B cell (primary cell): ENCODE results near the gene PIK3R1. TPM values are rescaled to one million over a fixed set of nuclear protein-coding genes. Genes with fewer than 3 reads are reported as not detected.

Source experiments
- ATAC-seq: fragments of 200-7000 bp; cut with Tn5 transposase; one replicate; pipeline ENCODE4 v1.10.0; 2021; ENCODE audit warnings: low read depth, mild to moderate bottlenecking, moderate number of reproducible peaks, moderate library complexity
- CTCF ChIA-PET: fragments of 350-600 bp; sonication (Branson Sonifier 250); formaldehyde crosslinking; loops from one replicate; lab custom pipeline; 2021; ENCODE audit warnings: antibody characterized with exemption, inconsistent platforms; lab: Charles Lee
- POLR2A ChIA-PET: fragments of 350-600 bp; sonication (Branson Sonifier 250); formaldehyde crosslinking; loops from one replicate; lab custom pipeline; 2021; ENCODE audit warnings: antibody characterized with exemption; lab: Charles Lee
- DNase-seq: peaks from one replicate; pipeline ENCODE4 v3.0.0; 2013
- H2AFZ ChIP-seq: 2 replicates; pipeline ENCODE4 v1.6.1; 2012; ENCODE audit warnings: mild to moderate bottlenecking, low read depth, low read length; ENCODE audit not compliant: insufficient read depth, poor library complexity, severe bottlenecking
- H3K27ac ChIP-seq, 2 donors: 1 replicate in 1 of 2; 2 replicates in 1 of 2; pipeline ENCODE4 v1.5.1; 2012 to 2013; ENCODE audit warnings: low read length in 2 of 2, mild to moderate bottlenecking in 2 of 2, moderate library complexity in 1 of 2
- H3K27me3 ChIP-seq, 4 experiments: fragments of 200-600 bp in 1 of 4; sonication (generic) in 1 of 4; replicated peaks in 1 of 4; 1 replicate in 2 of 4; 2 replicates in 2 of 4; pipeline versions ENCODE4 v1.6.1 to v1.7.0; 2013 to 2016; ENCODE audit warnings: low read length in 3 of 4, mild to moderate bottlenecking in 2 of 4, mixed read lengths in 1 of 4, moderate library complexity in 1 of 4; ENCODE audit not compliant: insufficient read depth in 4 of 4, control insufficient read depth in 3 of 4; ENCODE audit errors: control extremely low read depth in 1 of 4
- H3K36me3 ChIP-seq, 2 experiments: replicated peaks in 1 of 2; 1 replicate in 1 of 2; 2 replicates in 1 of 2; pipeline versions ENCODE4 v1.6.1 to v1.7.1; 2013; ENCODE audit warnings: low read length in 1 of 2; ENCODE audit not compliant: insufficient read depth in 2 of 2, control insufficient read depth in 1 of 2; ENCODE audit errors: control extremely low read depth in 1 of 2, extremely low read depth in 1 of 2
- H3K4me1 ChIP-seq, 2 donors: fragments of 200-600 bp in 1 of 2; sonication (generic) in 1 of 2; 1 replicate in 1 of 2; 2 replicates in 1 of 2; pipeline versions ENCODE4 v1.5.1 to v1.6.1; 2013 to 2017; ENCODE audit warnings: low read length in 2 of 2; ENCODE audit not compliant: control insufficient read depth in 2 of 2, insufficient read depth in 2 of 2
- H3K4me2 ChIP-seq: replicated peaks from 2 replicates; pipeline ENCODE3; 2012; ENCODE audit warnings: mild to moderate bottlenecking, low read depth, low read length; ENCODE audit not compliant: poor library complexity, severe bottlenecking
- H3K4me3 ChIP-seq, 5 experiments: fragments of 200-600 bp in 1 of 5; sonication (generic) in 1 of 5; 1 replicate in 3 of 5; 2 replicates in 2 of 5; pipeline versions ENCODE4 v1.5.1 to v1.7.0; 2011 to 2016; ENCODE audit warnings: low read length in 4 of 5, mild to moderate bottlenecking in 4 of 5, low read depth in 2 of 5, control low read depth in 1 of 5, moderate library complexity in 1 of 5; ENCODE audit not compliant: insufficient read depth in 1 of 5; ENCODE audit errors: control extremely low read depth in 1 of 5, extremely low read depth in 1 of 5
- H3K79me2 ChIP-seq: fragments of 200-600 bp; sonication (generic); one replicate; pipeline ENCODE4 v1.6.0; 2016; ENCODE audit warnings: low read length; ENCODE audit not compliant: control insufficient read depth, insufficient read depth
- H3K9ac ChIP-seq: fragments of 200-600 bp; sonication (generic); 2 replicates; pipeline ENCODE4 v1.6.1; 2017; ENCODE audit warnings: mild to moderate bottlenecking, low read length, moderate library complexity
- H3K9me3 ChIP-seq, 3 donors: one replicate each; pipeline versions ENCODE4 v1.6.1 to v1.7.1; 2013; ENCODE audit warnings: low read length in 2 of 3; ENCODE audit not compliant: control insufficient read depth in 2 of 3, insufficient read depth in 1 of 3; ENCODE audit errors: control extremely low read depth in 1 of 3
- H4K20me1 ChIP-seq: 2 replicates; pipeline ENCODE4 v1.6.0; 2012; ENCODE audit warnings: mild to moderate bottlenecking, low read length; ENCODE audit not compliant: insufficient read depth, control insufficient read depth, poor library complexity, severe bottlenecking
- H3K27ac Mint-ChIP-seq: one replicate; pipeline ENCODE4 v1.8.0; 2021; ENCODE audit warnings: mixed read lengths
- H3K27me3 Mint-ChIP-seq: one replicate; pipeline ENCODE4 v1.8.0; 2021; ENCODE audit warnings: mixed read lengths
- H3K4me1 Mint-ChIP-seq: one replicate; pipeline ENCODE4 v1.8.0; 2021; ENCODE audit warnings: mixed read lengths
- H3K4me3 Mint-ChIP-seq: one replicate; pipeline ENCODE4 v1.8.0; 2021; ENCODE audit warnings: mixed read lengths
- H3K9me3 Mint-ChIP-seq: one replicate; pipeline ENCODE4 v1.8.0; 2022; ENCODE audit warnings: mixed read lengths; ENCODE audit not compliant: insufficient read depth
- EZH2 ChIP-seq: IDR thresholded peaks from 2 replicates; pipeline ENCODE4 v1.6.1; 2012; ENCODE audit warnings: borderline replicate concordance, low read depth, mild to moderate bottlenecking, moderate library complexity, low read length; ENCODE audit not compliant: insufficient read depth, poor library complexity, severe bottlenecking
- WGBS: methylation state at CpG from one replicate; pipeline ENCODE4 v1.1.5; 2013; ENCODE audit warnings: missing lambda C conversion rate; ENCODE audit not compliant: insufficient coverage; 5-methylcytosine and 5-hydroxymethylcytosine counted together
- intact Hi-C: fragments of 100-400 bp; cut with micrococcal nuclease; formaldehyde crosslinking; loops from one replicate; pipeline ENCODE4 v1.10.0; 2022
- polyA plus RNA-seq: library from polyadenylated mRNA; depleted of rRNA; stranded (reverse); fragments of >200 nt; gene quantifications from 2 replicates; pipeline ENCODE4 v1.2.3, GENCODE V29; 2012
- total RNA-seq, 2 donors: library from RNA; stranded (reverse); fragments of 120-200 nt in 1 of 2; gene quantifications; 1 replicate in 1 of 2; 2 replicates in 1 of 2; pipeline versions ENCODE4 v1.2.3 to v1.2.4, GENCODE V29; 2013 to 2022
- TF ChIP-seq, protein P1 (sequence below): fragments of 200-600 bp; IDR thresholded peaks from one replicate; pipeline ENCODE4 v1.8.0; 2022; ENCODE audit warnings: antibody characterized with exemption, mild to moderate bottlenecking

PIK3R1 gene
- total and polyA plus RNA-seq, 2 donors (not counting 1 experiment from before 2014, with no cell fraction given): 5.6 to 63.8 TPM

DNA sequence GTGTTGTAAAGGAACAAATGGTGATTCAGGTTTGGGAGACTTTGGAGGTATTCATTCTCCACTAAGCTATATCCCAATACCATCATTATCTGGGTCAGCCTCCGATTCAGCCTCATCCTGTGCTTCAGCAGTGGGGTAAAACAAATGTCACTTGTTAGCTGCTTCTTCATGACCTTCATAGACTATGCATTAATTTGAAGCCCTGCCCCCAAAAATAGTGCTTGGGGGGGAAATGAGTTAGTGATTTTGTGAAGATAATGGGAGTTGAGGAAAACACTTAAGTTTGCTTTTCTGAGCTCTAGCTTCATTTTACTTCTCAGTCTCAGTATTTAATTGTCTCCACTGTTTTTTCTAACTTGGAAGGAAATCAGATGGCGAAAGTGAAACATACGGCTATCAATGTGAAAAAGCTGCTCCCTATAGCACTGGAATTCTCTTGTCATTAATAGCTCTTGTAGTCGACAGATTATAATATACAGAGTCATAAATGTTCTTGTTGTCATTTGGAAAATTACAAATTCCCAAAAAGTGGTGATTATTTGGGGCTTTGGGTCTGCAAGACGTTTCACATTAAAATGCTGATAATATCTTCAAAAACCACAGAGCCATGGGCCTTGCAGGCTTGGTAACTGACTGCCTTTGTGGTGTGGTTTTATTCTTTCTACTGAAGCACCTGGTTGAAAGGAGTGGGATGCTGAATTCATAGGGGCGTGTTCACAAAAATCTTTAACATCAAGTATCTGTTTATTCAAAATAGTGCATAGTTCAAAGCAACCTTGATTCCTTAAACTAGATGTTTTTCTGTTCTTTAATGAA lies 40.0 kb downstream of the PIK3R1 start:
- WGBS: no CpG with 5 or more reads among the region's 6 CpGs
- Histone ChIP-seq H3K9ac (no peak overlapping the region), H3K27me3 (no peaks in the 10 kb centered on the region), H3K9me3 (no peaks in the 10 kb centered on the region), H3K4me2 (peak overlapping the region; percentile 28), H2AFZ (no peak overlapping the region), H3K4me1 (peaks cover 31 to 32% of the 10 kb centered on the region in 2 donors), H3K4me3 (no peak overlapping the region), H3K79me2 (peaks cover 93% of the 10 kb centered on the region), H3K36me3 (peaks cover 0 to 4% of the 10 kb centered on the region in 2 experiments), H4K20me1 (peaks cover 63% of the 10 kb centered on the region), H3K27ac (no peak overlapping the region)
- intact Hi-C loops: no loop called here
- ChIA-PET POLR2A (no interaction called here), CTCF (interaction anchor here (0.8 to 7.7 kb wide), 5 partner anchors 9 to 1010 kb away, joined by 3 to 116 read pairs (median 3); no protein-coding TSS in a partner anchor)
- TF ChIP-seq, protein P1, sequence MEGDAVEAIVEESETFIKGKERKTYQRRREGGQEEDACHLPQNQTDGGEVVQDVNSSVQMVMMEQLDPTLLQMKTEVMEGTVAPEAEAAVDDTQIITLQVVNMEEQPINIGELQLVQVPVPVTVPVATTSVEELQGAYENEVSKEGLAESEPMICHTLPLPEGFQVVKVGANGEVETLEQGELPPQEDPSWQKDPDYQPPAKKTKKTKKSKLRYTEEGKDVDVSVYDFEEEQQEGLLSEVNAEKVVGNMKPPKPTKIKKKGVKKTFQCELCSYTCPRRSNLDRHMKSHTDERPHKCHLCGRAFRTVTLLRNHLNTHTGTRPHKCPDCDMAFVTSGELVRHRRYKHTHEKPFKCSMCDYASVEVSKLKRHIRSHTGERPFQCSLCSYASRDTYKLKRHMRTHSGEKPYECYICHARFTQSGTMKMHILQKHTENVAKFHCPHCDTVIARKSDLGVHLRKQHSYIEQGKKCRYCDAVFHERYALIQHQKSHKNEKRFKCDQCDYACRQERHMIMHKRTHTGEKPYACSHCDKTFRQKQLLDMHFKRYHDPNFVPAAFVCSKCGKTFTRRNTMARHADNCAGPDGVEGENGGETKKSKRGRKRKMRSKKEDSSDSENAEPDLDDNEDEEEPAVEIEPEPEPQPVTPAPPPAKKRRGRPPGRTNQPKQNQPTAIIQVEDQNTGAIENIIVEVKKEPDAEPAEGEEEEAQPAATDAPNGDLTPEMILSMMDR: no peak
- TF ChIP-seq EZH2: no peak
- Mint-ChIP-seq H3K4me3 (no peak overlapping the region), H3K27ac (no peak overlapping the region), H3K4me1 (peaks cover 75% of the 10 kb centered on the region), H3K27me3 (no peaks in the 10 kb centered on the region), H3K9me3 (no peaks in the 10 kb centered on the region)
- DNase-seq (no peak), ATAC-seq (no peak)

DNA sequence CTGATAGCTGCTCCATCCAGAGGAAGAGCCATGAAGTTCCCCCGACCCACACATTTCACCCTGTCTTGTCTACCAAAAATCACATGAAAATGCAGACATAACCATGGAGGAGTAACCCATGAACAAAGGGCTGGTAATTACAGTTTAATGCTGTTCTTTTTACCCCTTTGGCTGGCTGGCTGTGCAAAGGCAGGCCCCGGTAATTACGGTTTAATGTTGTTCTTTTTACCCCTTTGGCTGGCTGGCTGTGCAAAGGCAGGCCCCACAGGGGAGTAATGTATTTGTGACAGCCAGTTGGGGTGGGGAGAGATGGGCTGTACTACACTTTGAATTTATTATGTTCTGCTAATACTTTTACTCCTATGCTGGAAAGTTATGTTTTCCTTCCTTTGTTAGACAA lies 41.7 kb downstream of the PIK3R1 start:
- Histone ChIP-seq H3K4me3 (no peak overlapping the region), H4K20me1 (peaks cover 50% of the 10 kb centered on the region), H3K79me2 (peaks cover 89% of the 10 kb centered on the region), H2AFZ (no peak overlapping the region), H3K9me3 (no peaks in the 10 kb centered on the region), H3K36me3 (peaks cover 0 to 4% of the 10 kb centered on the region in 2 experiments), H3K9ac (no peak overlapping the region), H3K4me1 (peaks cover 15 to 20% of the 10 kb centered on the region in 2 donors), H3K27ac (no peak overlapping the region), H3K27me3 (no peaks in the 10 kb centered on the region), H3K4me2 (no peak overlapping the region)
- TF ChIP-seq, protein P1: no peak
- TF ChIP-seq EZH2: no peak
- CTCF ChIA-PET: interaction anchor here (3.2 kb wide), 1 partner anchor 1011 kb away, joined by 13 read pairs; no protein-coding TSS in a partner anchor
- Mint-ChIP-seq H3K9me3 (no peaks in the 10 kb centered on the region), H3K4me1 (peaks cover 72% of the 10 kb centered on the region), H3K4me3 (no peak overlapping the region), H3K27me3 (no peaks in the 10 kb centered on the region), H3K27ac (peak overlapping the region; percentile 13)
- no peak for DNase-seq
- no peak for ATAC-seq
- WGBS: 100% methylated on average over 1 of the region's 3 CpGs
- POLR2A ChIA-PET: no interaction called here
- intact Hi-C loops: no loop called here
